ENCODE measurements around the gene ASRGL1.

GRCh38 chr11:62390237-62390636 lies 53.0 kb downstream of the ASRGL1 start:
- TF ChIP-seq CTCF (IDR thresholded peaks at IDR 0.05), result no peak
- no peak for TF ChIP-seq POLR2A (IDR thresholded peaks at IDR 0.05)
- no peak for TF ChIP-seq EP300 (IDR thresholded peaks at IDR 0.05; ENCODE audit: low read depth)

Data from transverse colon (tissue), 3 donors.